ENCODE measurements around the gene ZBTB25. TPM values are rescaled to one million over a fixed set of nuclear protein-coding genes. Genes with fewer than 3 reads are reported as not detected.

ZBTB25 gene
- polyA plus RNA-seq, 1 donor (not counting 4 experiments of a cell fraction or from before 2014, with no cell fraction given) = 6.8 TPM

DNA sequence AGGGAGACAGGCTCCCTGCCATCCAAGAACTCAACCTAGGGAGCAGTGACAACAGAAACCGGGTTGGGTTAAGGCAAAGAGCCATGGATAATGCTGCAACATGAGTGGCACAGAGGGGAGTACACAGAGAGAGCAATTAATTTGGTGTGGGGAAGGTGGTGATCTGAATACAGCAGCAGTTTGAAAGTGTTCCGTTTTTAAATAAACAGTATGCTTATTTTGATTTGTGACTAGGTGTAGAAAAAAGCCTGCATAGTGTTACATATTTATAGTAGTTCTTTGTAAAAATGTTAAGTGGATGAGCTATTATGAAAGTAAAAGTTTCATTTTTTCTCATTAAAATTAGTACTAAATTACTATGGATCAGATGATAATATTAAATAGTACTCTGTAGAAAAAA, 29.6 kb downstream of the ZBTB25 start:
- dilution Hi-C loops (cut with MboI; ENCODE audit: extremely low pct_ligation_motif_present, low sequenced_read_pairs) = no loop called here
- Histone ChIP-seq H4K20me1 (ENCODE audit: control insufficient read depth, extremely low read depth, insufficient read depth, low read length) (no peaks in the 10 kb centered on the region), H3K9me3 (ENCODE audit: control insufficient read depth, low read depth, low read length) (no peaks in the 10 kb centered on the region), H3K4me3 (ENCODE audit: control insufficient read depth in 2 of 3, extremely low read depth in 1 of 3, insufficient read depth in 2 of 3, low read depth in 1 of 3, low read length in 3 of 3) (no peak overlapping the region), H3K9me1 (ENCODE audit: control insufficient read depth, extremely low read depth, insufficient read depth, low read length) (no peaks in the 10 kb centered on the region), H3K27me3 (ENCODE audit: control insufficient read depth, extremely low read depth, insufficient read depth, low read length) (no peaks in the 10 kb centered on the region), H3K4me1 (ENCODE audit: control insufficient read depth, extremely low read depth, insufficient read depth, low read length) (no peaks in the 10 kb centered on the region), H2AFZ (ENCODE audit: control insufficient read depth, low read length) (no peak overlapping the region), H3K79me2 (ENCODE audit: control insufficient read depth, insufficient read depth, low read length) (no peaks in the 10 kb centered on the region), H3K36me3 (ENCODE audit: control insufficient read depth in 2 of 2, extremely low read depth in 1 of 2, insufficient read depth in 2 of 2, low read length in 2 of 2) (no peaks in the 10 kb centered on the region), H3K9ac (ENCODE audit: control insufficient read depth, extremely low read depth, insufficient read depth, low read length) (no peak overlapping the region), H3K4me2 (ENCODE audit: control insufficient read depth, extremely low read depth, insufficient read depth, low read depth, low read length) (no peak overlapping the region), H3K27ac (ENCODE audit: control insufficient read depth, insufficient read depth, low read length) (no peak overlapping the region)
- FAIRE-seq (no peak), DNase-seq (ENCODE audit: low read depth, low spot score) (no peak)
- TF ChIP-seq, protein P1, sequence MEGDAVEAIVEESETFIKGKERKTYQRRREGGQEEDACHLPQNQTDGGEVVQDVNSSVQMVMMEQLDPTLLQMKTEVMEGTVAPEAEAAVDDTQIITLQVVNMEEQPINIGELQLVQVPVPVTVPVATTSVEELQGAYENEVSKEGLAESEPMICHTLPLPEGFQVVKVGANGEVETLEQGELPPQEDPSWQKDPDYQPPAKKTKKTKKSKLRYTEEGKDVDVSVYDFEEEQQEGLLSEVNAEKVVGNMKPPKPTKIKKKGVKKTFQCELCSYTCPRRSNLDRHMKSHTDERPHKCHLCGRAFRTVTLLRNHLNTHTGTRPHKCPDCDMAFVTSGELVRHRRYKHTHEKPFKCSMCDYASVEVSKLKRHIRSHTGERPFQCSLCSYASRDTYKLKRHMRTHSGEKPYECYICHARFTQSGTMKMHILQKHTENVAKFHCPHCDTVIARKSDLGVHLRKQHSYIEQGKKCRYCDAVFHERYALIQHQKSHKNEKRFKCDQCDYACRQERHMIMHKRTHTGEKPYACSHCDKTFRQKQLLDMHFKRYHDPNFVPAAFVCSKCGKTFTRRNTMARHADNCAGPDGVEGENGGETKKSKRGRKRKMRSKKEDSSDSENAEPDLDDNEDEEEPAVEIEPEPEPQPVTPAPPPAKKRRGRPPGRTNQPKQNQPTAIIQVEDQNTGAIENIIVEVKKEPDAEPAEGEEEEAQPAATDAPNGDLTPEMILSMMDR (optimal IDR thresholded peaks at IDR 0.05 in 1 of 3, IDR thresholded peaks at IDR 0.05 in 1 of 3, conservative IDR thresholded peaks at IDR 0.05 in 1 of 3; ENCODE audit: extremely low read depth in 1 of 3, insufficient read depth in 2 of 3, low read length in 3 of 3) = no peak
- TF ChIP-seq EZH2 (IDR thresholded peaks at IDR 0.05; ENCODE audit: low read length) = no peak

GRCh38 chr14:64468451-64468850, 35.2 kb downstream of the ZBTB25 start:
- dilution Hi-C loops (cut with MboI; ENCODE audit: extremely low pct_ligation_motif_present, low sequenced_read_pairs) = no loop called here
- H3K27ac ChIP-seq (ENCODE audit: control insufficient read depth, insufficient read depth, low read length) = no peak overlapping the region
- no peaks in the 10 kb centered on the region for H3K36me3 ChIP-seq (ENCODE audit: control insufficient read depth in 2 of 2, extremely low read depth in 1 of 2, insufficient read depth in 2 of 2, low read length in 2 of 2)
- no peak overlapping the region for H3K4me3 ChIP-seq (ENCODE audit: control insufficient read depth in 2 of 3, extremely low read depth in 1 of 3, insufficient read depth in 2 of 3, low read depth in 1 of 3, low read length in 3 of 3)
- H3K4me1 ChIP-seq (ENCODE audit: control insufficient read depth, extremely low read depth, insufficient read depth, low read length) = peaks cover 13% of the 10 kb centered on the region
- TF ChIP-seq, protein P1 (optimal IDR thresholded peaks at IDR 0.05 in 1 of 3, IDR thresholded peaks at IDR 0.05 in 1 of 3, conservative IDR thresholded peaks at IDR 0.05 in 1 of 3; ENCODE audit: extremely low read depth in 1 of 3, insufficient read depth in 2 of 3, low read length in 3 of 3) = no peak
- no peak for TF ChIP-seq EZH2 (IDR thresholded peaks at IDR 0.05; ENCODE audit: low read length)
- H3K4me2 ChIP-seq (ENCODE audit: control insufficient read depth, extremely low read depth, insufficient read depth, low read depth, low read length) = no peak overlapping the region
- FAIRE-seq (no peak), DNase-seq (ENCODE audit: low read depth, low spot score) (no peak)
- no peaks in the 10 kb centered on the region for H3K27me3 ChIP-seq (ENCODE audit: control insufficient read depth, extremely low read depth, insufficient read depth, low read length)
- no peaks in the 10 kb centered on the region for H4K20me1 ChIP-seq (ENCODE audit: control insufficient read depth, extremely low read depth, insufficient read depth, low read length)
- H2AFZ ChIP-seq (ENCODE audit: control insufficient read depth, low read length) = no peak overlapping the region
- no peaks in the 10 kb centered on the region for H3K9me3 ChIP-seq (ENCODE audit: control insufficient read depth, low read depth, low read length)
- H3K9ac ChIP-seq (ENCODE audit: control insufficient read depth, extremely low read depth, insufficient read depth, low read length) = no peak overlapping the region
- H3K9me1 ChIP-seq (ENCODE audit: control insufficient read depth, extremely low read depth, insufficient read depth, low read length) = no peaks in the 10 kb centered on the region
- H3K79me2 ChIP-seq (ENCODE audit: control insufficient read depth, insufficient read depth, low read length) = no peaks in the 10 kb centered on the region
